ENCODE results near the gene FREM1.

Gene FREM1

GRCh38 chr9:14909181-14909580 lies 1.0 kb downstream of the FREM1 start:
- no peak for DNase-seq (ENCODE audit: low spot score)

GRCh38 chr9:14908295-14909180 lies 1.7 kb downstream of the FREM1 start:
- DNase-seq (ENCODE audit: low spot score): no peak

GRCh38 chr9:14907696-14908095 lies 2.5 kb downstream of the FREM1 start:
- no peak for DNase-seq (ENCODE audit: low spot score)

GRCh38 chr9:14907360-14907685 lies 2.9 kb downstream of the FREM1 start:
- peak; percentile 57 for DNase-seq (ENCODE audit: low spot score)

- DNase-seq (ENCODE audit: low spot score): no peak
Measured at GRCh38 chr9:14906644-14907359, 3.4 kb downstream of the FREM1 start.

- no peak for DNase-seq (ENCODE audit: low spot score)
Measured at GRCh38 chr9:14906000-14906399, 4.2 kb downstream of the FREM1 start.

GRCh38 chr9:14903040-14903439 lies 7.2 kb downstream of the FREM1 start:
- DNase-seq (ENCODE audit: low spot score): no peak

GRCh38 chr9:14902561-14902960 lies 7.7 kb downstream of the FREM1 start:
- DNase-seq (ENCODE audit: low spot score): no peak

GRCh38 chr9:14899815-14900193 lies 10.4 kb downstream of the FREM1 start:
- DNase-seq (ENCODE audit: low spot score): no peak

GRCh38 chr9:14899042-14899814 lies 11.0 kb downstream of the FREM1 start:
- DNase-seq (ENCODE audit: low spot score): no peak

GRCh38 chr9:14895806-14896205 lies 14.4 kb downstream of the FREM1 start:
- no peak for DNase-seq (ENCODE audit: low spot score)

- DNase-seq (ENCODE audit: low spot score): no peak
Measured at GRCh38 chr9:14893280-14893679, 16.9 kb downstream of the FREM1 start.

GRCh38 chr9:14891332-14891731 lies 18.9 kb downstream of the FREM1 start:
- DNase-seq (ENCODE audit: low spot score): no peak

- no peak for DNase-seq (ENCODE audit: low spot score)
Measured at GRCh38 chr9:14889451-14889850, 20.8 kb downstream of the FREM1 start.

- DNase-seq (ENCODE audit: low spot score): no peak
Measured at GRCh38 chr9:14888875-14889274, 21.4 kb downstream of the FREM1 start.

- DNase-seq (ENCODE audit: low spot score): no peak
Measured at GRCh38 chr9:14888272-14888671, 22.0 kb downstream of the FREM1 start.

- no peak for DNase-seq (ENCODE audit: low spot score)
Measured at GRCh38 chr9:14887149-14887548, 23.1 kb downstream of the FREM1 start.

GRCh38 chr9:14883310-14883944 lies 26.8 kb downstream of the FREM1 start:
- DNase-seq (ENCODE audit: low spot score): no peak

- no peak for DNase-seq (ENCODE audit: low spot score)
Measured at GRCh38 chr9:14882090-14882489, 28.1 kb downstream of the FREM1 start.

GRCh38 chr9:14881006-14881405 lies 29.2 kb downstream of the FREM1 start:
- no peak for DNase-seq (ENCODE audit: low spot score)

- DNase-seq (ENCODE audit: low spot score): no peak
Measured at GRCh38 chr9:14870090-14870489, 40.1 kb downstream of the FREM1 start.

GRCh38 chr9:14869671-14870070 lies 40.6 kb downstream of the FREM1 start:
- no peak for DNase-seq (ENCODE audit: low spot score)

All from ecto neural progenitor cell (in vitro differentiated cells).